GM18505 (cell line): Measurements from ENCODE around the gene BANF2.

ENCODE experiments used
- ATAC-seq: cut with Tn5 transposase; IDR thresholded peaks from one replicate; pipeline ENCODE4 v1.9.1; 2021; ENCODE audit not compliant: unreplicated experiment
- POLR2A ChIP-seq: IDR thresholded peaks from 4 replicates; pipeline ENCODE4 v1.6.1; 2011; ENCODE audit warnings: borderline replicate concordance; ENCODE audit not compliant: insufficient read depth, insufficient read length; ENCODE audit errors: extremely low read depth

Gene BANF2

DNA sequence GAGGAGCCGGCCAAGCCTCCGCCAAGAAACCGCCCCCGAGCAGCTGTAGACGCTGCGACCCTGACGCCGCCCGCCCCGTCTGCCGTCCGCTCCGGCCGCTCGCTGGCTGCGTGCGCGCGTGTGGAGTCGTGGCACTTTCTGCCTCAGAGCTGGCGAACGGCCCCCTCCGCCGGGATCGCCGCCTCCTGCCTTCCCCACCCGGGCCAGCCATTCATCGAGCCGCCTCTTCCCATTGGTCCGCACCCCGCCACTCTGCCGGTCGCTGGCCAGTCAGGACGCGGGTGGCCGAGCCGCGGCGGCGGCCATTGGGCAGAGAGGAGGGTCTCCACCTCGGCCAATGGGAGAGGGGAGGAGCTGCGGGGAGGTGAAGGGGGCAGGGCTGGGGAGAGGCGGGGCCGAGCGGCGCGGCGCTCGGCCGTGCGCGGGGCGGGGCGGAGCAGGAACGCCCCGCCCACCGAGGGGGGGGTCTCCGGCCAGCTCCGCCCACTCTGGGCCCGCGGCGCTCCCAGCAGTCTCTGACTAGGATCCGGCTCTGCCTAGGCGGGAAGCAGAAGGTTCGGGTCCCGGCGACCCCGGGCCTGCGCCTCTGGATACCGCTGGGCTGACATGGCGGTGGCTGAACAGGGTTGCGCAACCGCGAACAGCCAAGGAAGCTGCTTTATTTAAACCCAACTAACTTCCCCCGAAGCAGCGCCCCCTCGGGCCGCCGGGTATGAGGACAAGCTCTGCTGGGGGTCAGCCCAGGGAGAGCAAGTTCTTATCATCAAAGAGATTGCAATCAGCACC is 17.5 kb upstream of the BANF2 start, which contains the start of gene RRBP1:
Gene RRBP1 (minus strand): TSS at position 140 of the 786 bp plus-strand sequence. CDS start 21,735 bp downstream, outside the sequence.
- TF ChIP-seq POLR2A: peak; percentile 80
- ATAC-seq: peak; percentile 85

DNA sequence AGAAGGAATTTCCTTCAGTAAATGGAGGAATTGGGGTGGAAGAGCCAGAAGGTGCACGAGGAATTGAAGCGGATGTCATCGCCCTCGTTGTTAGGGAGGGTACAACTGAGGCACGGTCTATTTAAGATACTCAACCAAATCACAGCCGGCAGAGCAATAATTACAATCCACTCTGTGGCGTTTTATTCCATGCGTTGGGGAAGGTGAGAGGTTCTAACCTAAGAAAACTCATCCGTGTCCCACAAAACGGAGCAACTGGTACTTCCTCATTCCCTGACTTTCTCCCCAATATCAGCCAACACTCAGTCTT is 16.9 kb upstream of the BANF2 start:
- TF ChIP-seq POLR2A: no peak
- no peak for ATAC-seq

DNA sequence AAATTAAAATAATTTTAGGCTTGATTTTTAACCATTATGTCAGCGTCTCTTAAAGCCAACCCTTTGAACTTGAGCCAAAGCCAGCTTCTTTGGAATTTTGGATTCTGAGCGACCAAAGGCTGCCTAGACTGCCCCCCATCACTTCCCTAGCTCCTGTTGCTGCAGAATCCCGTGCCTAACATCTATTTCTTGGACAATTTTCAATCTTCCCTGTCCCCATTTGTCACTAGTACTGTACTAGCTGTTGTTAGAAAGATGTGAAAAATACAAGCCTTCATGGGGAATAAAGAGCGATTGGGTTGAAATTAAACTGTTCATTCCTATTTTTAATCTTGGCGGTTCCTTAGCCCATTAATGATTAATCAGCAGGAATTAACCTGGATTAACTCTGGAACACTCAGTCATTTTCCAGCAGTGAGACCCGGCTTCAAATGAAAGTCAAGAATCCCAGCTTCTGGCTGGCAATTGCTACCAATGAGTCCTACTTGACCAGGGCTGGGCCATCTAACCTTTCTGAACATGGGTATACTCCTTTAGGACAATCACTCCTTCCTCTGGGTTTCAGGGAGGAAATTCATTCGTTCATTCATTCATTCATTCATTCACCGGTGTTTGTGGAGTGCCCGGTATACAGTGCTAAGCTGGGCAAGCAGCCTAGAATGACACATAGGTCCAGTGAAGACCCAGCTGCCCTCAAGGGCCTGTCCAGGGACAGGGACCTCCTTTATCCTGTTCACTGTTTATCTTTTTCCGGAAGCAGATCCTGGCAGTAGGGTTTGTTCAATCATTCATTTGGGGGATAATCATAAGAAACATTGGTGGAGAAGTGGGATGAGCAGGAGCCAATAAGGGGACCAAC is 16.3 kb upstream of the BANF2 start:
- TF ChIP-seq POLR2A: no peak
- no peak for ATAC-seq

DNA sequence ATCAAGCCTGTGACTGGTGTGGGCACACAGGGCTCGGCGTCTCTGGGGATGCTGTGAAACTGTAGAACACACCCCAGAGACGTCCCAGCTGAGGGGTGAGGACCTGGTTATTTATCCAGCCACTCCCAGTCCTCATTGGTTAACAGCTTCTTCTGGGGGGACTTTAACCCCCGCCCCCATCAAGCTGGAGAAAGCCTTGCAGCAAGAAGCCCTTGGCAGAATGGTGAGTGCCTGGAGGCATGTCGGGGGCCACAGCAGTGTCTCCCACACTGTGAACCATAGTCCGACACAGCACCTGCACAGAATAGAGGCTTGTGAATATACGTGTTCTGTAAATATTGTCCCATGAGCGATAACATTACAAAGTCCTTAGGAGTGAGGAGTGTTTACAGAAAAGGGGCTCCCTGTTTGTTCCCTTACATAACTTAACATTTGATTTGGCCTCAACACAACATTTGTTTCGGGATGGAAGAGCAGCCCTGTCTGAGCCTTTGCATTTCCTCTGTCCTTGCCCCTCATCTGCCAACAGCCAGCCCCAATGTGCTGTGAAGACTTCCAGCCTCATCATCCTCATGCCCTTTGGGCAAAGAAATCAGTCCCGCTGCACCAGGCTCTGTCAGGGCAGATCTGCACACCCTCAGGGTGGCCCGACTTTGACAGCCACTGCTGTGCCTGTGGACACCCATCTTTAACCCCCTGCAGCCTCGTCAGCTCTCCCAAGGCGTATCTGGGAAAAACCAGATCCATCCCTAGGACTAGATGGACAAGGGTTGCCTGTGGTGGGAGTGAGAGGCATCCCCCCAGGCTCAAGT is 15.5 kb upstream of the BANF2 start:
- no peak for TF ChIP-seq POLR2A
- no peak for ATAC-seq

DNA sequence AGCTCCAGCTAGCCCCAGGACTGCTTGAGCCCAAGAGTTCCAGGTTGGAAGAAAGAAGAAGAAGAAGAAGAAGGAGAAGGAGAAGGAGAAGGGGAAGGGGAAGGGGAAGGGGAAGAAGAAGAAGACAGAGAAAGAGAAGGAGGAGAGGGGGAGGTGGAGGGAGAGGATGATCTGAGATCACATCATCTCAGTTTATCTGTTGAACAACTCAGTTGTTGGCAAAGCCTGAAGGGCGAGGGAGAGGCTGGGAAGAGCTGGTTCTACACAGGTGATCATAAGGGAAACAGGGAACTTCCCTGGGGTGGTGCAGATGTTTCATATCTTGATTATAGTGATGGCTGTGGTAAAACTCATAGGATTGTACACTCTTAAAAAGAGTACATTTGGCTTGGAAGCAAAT is 14.6 kb upstream of the BANF2 start:
- TF ChIP-seq POLR2A: no peak
- ATAC-seq: no peak

DNA sequence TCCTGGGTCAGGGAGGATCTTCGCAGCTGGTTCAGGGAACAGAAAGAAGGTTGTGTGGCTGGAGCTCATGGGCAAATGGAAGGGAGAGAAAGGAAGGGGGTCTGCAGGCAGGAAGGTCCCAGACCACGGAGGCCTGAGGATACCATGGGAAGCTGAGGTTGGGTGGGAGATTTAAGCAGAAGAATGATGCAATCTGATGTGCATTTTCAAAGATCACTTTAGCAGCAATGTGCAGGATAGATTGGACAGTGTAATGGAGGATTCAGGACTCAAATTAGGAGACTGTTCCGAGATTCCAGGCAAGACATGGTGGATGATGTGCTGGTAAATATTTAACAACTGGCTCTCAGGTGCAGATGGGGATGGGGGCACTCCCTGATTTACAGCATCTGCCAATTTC is 12.0 kb upstream of the BANF2 start:
- no peak for TF ChIP-seq POLR2A
- no peak for ATAC-seq

DNA sequence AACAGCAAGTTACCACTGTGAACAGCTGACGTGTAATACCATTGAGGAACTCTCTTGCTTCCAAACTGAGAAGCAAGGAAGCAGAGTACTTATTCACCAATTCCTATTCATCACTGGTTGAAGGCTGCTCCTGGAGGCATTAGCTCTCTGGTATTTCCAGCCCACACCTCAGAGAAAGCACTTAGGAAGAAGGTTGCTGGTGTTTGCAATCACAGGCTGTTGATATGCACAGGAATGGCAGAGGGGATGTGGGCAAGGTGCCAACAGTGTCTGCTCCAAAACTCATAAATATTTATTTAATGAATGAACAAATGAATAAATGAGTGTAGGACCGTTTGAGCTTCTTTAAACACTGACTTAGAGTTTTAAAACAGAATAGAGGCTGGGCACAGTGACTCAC is 10.8 kb upstream of the BANF2 start:
- no peak for ATAC-seq

DNA sequence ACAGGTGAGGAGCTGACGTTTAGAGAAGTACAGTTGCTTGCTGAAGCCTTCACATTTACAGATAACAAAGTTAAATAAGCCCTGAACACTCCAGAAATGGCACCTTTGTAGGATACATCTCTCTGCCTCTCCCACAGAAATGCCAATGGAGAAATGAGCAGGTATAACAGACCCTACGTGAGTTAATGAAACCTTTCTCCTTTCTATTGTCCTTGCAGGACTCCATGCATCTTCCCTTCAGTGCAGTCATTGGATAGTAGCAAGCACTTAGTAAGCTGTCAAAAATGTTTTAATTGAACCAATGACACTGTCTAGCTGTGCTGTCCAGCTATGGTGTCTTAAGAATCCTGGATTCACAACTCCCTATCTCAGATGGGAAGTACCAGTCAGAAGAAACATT is 9.6 kb upstream of the BANF2 start:
- no peak for TF ChIP-seq POLR2A
- no peak for ATAC-seq

More for the DNA sequence above, 10.8 kb upstream of the BANF2 start:
- no peak for TF ChIP-seq POLR2A

DNA sequence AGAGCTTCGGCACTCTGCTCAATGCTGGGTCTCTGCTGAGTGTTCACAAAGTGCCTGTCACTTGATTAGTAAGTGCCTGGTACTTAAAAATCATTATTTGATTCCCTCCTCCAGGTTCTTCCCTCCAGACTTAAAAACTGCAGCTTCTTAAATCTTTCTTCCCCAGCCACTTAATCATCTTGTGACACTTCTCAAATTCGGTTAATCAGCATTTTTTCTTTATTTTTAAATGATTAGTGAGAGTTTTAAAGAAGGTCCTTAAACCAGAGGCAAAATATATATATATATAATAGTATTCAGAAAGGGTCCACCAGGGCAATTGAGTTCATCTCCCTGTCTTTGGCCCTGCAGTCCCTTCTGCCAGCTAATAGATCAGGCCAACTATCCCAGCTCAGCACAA is 8.0 kb upstream of the BANF2 start:
- ATAC-seq: no peak
- no peak for TF ChIP-seq POLR2A

DNA sequence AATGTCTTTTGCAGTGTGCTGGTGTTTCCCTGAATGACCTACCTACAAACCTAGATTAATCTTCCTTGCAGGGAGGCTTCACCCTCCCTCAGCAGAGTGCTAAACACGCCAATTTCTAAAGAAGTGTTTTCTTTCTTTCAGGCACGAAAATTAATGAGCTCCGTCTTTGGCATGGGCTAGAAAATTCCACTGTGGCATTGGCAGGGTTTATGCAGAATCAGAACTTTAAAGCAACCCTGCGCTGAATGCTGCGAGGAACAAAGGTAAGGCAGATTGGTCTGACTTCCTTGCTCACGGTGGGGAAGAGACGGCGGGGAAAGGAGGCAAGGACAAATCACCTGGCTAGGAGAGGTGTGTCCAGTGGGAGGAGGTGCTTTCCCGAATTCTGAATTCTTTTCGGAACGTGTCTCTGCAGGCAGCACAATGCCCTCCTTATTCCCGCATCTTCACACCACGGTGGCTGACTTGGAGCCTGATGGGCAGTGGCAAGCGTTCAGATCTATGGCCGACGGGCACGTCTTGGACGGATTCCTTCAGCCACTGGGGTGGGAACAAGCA is 6.2 kb upstream of the BANF2 start:
- no peak for ATAC-seq
- TF ChIP-seq POLR2A: no peak

DNA sequence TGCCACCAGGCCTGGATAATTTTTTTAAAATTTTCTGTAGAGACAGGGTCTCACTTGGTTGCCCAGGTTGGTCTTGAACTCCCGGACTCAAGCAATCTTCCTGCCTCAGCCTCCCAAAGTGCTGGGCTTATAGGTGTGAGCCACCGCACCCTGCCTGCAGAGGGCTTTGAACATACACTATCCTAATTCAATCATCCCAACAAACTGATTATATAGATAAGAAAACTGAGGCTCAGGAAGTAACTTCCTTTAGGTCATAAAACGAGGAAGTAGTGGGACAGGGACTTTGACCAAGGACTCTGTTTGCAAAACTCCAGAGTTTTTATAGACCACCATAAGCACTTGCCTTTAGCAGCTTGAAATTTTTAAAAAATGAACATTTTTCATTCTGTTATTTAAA is 5.0 kb upstream of the BANF2 start:
- no peak for TF ChIP-seq POLR2A
- ATAC-seq: no peak

DNA sequence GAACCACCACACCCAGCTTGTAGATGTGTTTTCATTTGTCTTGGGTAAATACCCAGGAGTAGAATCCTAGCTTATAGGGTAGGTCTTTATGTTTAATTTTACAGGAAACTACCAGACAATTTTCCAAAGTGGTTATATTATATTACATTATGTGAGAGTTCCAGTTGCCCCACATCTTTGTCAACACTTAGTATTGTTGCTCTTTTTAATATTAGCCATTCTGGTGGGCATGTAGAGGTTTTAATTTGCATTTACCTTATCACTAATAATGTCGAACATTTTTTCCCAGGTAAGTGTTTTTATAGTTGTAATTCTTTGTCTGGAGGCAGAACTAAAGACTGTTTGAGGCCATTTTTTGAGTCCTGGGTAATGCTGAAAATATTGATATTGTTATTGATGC is 3.5 kb upstream of the BANF2 start:
- ATAC-seq: no peak

DNA sequence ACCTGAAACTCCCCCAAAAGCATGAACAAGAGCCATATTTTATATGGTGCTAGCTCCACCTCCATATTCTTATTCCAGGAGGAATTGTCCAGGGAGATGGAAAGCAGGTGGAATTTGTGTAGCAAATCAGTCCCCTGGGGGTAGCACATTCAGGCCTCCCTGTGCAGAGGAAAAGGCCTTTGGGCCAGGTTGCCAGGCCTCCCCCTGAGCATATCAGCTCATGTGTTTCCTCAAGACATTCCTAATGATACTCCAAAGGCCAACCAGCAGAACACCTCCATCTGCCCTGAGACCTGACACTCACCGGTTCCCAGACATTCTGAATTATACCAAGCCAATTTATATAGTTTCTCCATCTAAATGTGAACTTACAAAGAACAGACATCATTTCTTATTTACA is 2.6 kb upstream of the BANF2 start:
- no peak for ATAC-seq
- TF ChIP-seq POLR2A: no peak

More for the DNA sequence above, 3.5 kb upstream of the BANF2 start:
- TF ChIP-seq POLR2A: no peak
